HG03571 (cell line): ENCODE results near the gene TGFBR3L.

Experiments
- ATAC-seq: cut with Tn5 transposase; IDR thresholded peaks from one replicate; pipeline ENCODE4 v1.9.1; 2021; ENCODE audit not compliant: unreplicated experiment

TGFBR3L gene

GRCh38 chr19:7903244-7904073 lies 11.2 kb upstream of the TGFBR3L start, which contains the start of gene MAP2K7:
MAP2K7 (plus strand) TSS chr19:7903877; CDS start chr19:7903945, 68 bp downstream.
- ATAC-seq, result peak; percentile 74

DNA sequence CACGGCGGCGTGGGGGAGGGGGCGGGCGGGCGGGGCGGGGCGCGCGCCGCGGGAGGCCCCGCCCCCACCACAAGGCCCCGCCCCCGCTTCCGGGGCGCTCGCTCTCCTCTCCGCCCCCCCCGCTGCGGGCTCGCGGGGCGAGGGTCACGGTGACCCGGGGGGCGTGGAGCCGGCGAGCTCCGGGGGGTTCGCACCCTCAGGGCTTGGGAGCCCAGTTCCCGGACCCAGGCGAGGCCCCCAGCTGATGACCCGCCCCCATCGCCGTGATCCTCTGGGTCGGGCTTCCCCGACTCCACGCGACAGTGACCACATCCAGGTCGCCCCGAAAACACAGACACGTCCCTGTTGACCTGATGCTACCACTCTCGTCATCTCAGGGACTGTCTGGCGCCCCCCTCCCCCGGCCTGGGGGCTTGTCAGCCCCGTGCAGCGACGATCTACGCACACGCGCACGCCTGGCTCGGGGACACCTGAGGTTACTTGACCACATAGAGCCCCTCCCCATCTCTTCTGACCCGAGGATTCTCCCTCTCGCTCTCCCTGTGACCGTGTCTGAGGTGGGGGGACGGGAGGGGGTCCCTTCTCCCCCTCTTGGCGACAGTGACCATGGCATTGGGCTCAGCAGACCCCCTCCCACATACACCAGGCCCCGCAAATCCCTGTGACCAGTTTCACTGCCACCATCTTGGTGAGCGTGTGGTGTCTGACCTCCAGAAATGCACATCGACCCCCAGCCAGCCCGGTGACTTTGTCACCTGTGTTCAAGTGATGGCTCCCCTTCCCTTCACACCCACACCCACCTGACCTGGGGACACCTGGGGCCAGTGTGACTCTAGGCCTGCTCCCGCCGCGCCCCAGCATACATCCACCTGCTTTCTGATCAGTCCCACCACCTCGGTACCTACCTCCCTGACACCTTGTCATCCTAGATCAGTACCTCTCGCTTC lies 10.3 kb upstream of the TGFBR3L start:
- ATAC-seq, result peak; percentile 27

GRCh38 chr19:7905268-7905667 lies 9.4 kb upstream of the TGFBR3L start:
- no peak for ATAC-seq

DNA sequence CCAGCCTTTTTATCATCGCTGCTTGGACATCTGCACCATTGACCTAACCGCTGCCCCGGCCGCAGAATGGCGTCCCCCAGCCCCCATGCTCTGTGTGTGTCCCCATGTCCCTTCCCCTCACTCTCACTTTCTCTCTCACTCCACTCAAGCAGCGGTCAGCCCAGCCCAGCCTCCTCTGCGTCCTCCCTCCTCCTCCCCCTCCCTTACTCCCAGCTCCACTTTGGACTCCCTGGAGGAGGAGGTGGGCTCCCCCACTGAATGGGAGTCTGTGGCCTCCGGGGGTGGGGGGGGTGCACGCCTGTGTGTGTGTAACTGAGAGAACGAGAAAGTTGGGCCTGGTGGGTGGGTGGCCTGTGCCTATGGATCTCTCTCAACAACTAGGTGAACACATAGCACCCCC lies 8.8 kb upstream of the TGFBR3L start:
- no peak for ATAC-seq

GRCh38 chr19:7907122-7907521 lies 7.5 kb upstream of the TGFBR3L start:
- ATAC-seq, result no peak

DNA sequence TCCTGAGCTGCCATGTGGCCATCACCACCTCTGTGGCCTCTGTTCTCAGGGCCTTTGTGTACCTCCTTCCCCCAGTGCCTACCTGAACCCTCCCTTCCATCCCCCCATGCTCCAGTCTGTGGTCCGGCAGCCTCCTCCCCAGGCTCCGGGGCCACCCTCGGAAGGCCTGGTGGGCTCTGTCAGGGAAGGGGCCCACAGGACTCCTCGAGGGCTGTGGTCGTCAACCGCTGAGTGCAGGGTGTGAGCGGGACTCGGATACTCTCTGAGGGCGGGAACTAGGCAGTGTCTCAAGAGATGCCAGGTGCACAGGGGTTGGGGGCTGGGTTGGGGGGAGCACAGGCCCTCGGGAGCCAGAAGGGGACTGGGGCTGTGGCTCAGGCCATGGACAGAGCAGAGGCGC lies 7.1 kb upstream of the TGFBR3L start:
- ATAC-seq, result no peak

GRCh38 chr19:7908078-7908699 lies 6.4 kb upstream of the TGFBR3L start:
- ATAC-seq, result no peak

DNA sequence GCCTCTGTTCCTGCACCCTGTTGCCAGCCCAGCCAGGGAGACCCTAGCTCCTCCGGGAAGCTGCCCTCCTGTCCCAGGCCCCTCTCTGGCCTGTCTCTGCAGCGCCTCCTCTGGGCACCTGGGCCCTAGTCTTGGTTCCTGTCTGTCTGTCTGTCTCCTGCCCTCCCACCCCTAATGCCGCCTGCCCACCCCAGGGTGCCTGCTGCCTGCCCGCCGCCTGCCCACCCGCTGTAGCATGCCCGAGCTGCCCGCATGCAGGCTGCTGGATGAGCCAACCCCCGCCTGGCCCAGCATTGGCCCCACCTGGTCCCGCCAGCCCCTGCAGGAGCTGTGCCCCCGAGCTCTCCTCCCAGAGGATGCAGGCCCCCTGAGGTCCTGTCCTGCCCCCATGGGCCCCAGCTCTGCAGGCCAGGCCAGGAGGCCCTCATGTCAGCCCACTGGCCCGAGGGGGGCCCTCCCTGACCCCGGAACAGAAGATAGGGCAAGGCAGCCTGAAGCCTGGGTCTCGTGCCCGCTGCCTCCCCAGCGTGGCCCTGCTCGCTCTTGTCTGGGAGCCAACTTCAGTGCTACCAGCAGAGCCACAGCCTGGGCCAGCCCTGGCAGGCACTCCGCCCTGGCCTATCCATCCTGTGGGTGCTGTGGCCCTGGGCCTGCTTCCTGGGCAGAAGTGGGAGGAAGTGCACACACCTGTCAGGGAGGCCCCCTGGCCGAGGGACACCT lies 5.7 kb upstream of the TGFBR3L start:
- no peak for ATAC-seq

DNA sequence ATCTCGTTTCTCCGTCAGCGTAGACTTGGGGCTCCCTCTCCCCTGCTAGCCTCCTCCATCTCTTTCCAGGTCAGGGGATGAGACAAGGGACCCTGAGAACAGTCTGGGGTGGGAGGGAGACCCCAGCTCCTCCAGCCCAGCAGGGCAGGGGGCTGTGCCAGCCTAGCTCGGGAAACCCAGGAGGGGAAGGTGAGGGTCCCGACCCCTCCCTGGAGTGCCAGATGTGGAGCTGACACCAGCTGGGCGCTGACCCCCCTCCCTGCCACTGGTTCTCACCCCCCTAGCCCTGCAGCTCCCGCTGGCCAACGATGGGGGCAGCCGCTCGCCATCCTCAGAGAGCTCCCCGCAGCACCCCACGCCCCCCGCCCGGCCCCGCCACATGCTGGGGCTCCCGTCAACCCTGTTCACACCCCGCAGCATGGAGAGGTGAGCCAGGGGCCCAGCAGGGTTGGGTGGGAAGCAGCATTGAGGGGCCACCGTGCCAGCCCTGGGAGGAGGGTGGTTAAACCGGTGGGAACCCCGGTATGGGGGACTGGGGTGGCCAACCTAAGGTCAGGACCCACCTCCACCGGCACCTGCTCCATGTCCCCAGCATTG lies 5.1 kb upstream of the TGFBR3L start:
- no peak for ATAC-seq

GRCh38 chr19:7910321-7911161 lies 4.1 kb upstream of the TGFBR3L start:
- ATAC-seq, result no peak

GRCh38 chr19:7911508-7912143 lies 3.0 kb upstream of the TGFBR3L start:
- no peak for ATAC-seq

- no peak for ATAC-seq
These were observed 2.4 kb upstream of the TGFBR3L start for GRCh38 chr19:7912144-7912696.

DNA sequence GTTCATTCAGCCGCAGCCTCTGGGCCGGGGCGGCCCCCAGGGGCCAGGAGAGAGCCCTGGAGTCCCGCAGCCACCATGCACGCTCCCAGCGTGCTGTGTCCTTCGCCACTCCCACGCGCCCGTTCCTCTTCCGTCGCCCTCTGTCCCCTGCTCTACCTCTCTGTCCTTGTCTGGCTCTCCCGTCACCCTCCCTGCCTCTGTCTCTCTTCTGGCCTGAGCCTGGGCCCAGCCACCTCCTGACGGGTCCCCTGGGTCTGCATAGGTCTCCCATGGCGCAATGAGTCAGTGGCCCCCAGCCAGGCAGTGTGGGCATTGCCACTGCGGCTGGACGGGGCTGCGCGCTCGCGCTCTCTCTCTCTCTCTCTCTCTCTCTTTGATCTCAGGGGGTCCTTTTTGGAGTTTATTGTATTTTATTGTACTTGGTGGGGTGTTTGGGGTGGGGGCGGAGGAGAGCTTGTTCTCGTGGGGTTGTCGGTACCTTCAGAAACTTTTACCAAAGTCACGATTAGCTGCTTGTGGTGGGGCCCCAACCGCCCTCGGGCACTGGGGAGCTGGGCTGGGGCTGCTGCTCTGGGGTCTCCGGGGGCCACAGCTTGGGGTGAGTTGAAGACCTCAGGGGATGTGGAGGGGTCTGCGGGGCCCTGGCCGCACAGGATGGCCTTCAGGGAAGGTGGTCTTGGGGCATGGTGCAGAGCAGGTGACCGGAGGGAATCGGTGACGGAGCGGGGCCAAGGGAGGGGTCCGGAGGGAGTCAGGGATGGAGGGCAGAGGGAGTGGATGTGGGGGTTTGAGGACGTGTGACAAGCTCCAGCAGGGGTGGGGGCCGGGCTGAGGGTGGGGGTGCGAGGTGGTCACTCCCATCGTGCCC lies 1.7 kb upstream of the TGFBR3L start:
- ATAC-seq, result no peak

DNA sequence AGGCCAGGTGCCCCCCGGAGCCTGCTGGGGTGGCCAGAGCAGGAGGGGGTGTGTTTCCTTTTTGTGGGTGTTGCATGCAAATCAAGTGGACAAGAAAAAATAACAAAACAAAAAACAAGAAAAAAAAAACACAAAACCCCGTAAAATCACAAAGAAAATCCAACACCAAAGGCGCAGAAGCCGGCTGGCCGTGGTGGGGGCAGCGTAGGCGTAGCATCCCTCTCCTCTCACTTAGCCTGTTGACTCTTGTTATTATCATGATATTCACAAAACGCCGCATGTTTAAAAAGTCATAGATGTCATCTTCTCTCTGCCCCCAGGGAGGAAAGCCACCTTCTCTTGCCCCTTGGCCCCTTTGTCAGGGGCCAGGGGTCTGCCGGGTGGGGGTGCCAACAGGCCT lies 978 bp upstream of the TGFBR3L start:
- no peak for ATAC-seq

- ATAC-seq, result no peak
These were observed 531 bp upstream of the TGFBR3L start for GRCh38 chr19:7914099-7914498.

GRCh38 chr19:7915250-7916102 lies 846 bp downstream of the TGFBR3L start:
- no peak for ATAC-seq
